GM12878 (cell line): ENCODE data around the gene MCM3AP. TPM values are rescaled to one million over a fixed set of nuclear protein-coding genes. Genes with fewer than 3 reads are reported as not detected.

Experiments used
- ATAC-seq: fragments of 200-7000 bp; cut with Tn5 transposase; 3 replicates; pipeline ENCODE4 v1.9.1; 2020; ENCODE audit warnings: mild to moderate bottlenecking, moderate library complexity
- BruUV-seq: library from RNA; stranded (reverse); fragments of 400-500 nt; replicated peaks from 2 replicates; lab custom pipeline; 2021; lab: Mats Ljungman, UMichigan
- CTCF ChIA-PET: fragments of 300-600 bp; sonication (Branson Sonifier 250); formaldehyde crosslinking; extraction: SDS; loops from one replicate; lab custom pipeline; 2021; ENCODE audit warnings: inconsistent platforms; lab: Yijun Ruan, JAX
- POLR2A ChIA-PET: fragments of 350-600 bp; formaldehyde crosslinking; extraction: SDS; loops from one replicate; lab custom pipeline; 2021; ENCODE audit warnings: inconsistent platforms; lab: Charles Lee
- RAD21 ChIA-PET: fragments of 300-600 bp; sonication (Branson Sonifier 250); formaldehyde crosslinking; loops from one replicate; lab custom pipeline; 2023; ENCODE audit warnings: antibody characterized with exemption; ENCODE audit not compliant: unreplicated experiment; lab: Charles Lee
- SMC1A ChIA-PET: fragments of 300-600 bp; sonication (Branson Sonifier 250); formaldehyde crosslinking; loops from one replicate; lab custom pipeline; 2023; ENCODE audit not compliant: unreplicated experiment, uncharacterized antibody; lab: Charles Lee
- DNase-seq: peaks from one replicate; pipeline ENCODE4 v3.0.0-alpha.2; 2011; ENCODE audit warnings: low read depth, low spot score
- FAIRE-seq: peaks from 3 replicates; lab custom pipeline; 2011; peaks lifted over from hg19 to GRCh38; lab: Jason Lieb, UNC
- H2AFZ ChIP-seq: 2 replicates; pipeline ENCODE4 v1.6.0; 2011; ENCODE audit warnings: low read depth, low read length, control low read depth; ENCODE audit not compliant: control insufficient read depth
- H3K27ac ChIP-seq: 2 replicates; pipeline ENCODE4 v1.5.1; 2011; ENCODE audit warnings: control low read depth; ENCODE audit not compliant: control insufficient read depth, insufficient read depth
- H3K27me3 ChIP-seq, 2 experiments: replicated peaks in 1 of 2; 2 replicates each; pipeline versions ENCODE4 v1.6.0 to v1.6.1; 2011; ENCODE audit warnings: low read length in 1 of 2; ENCODE audit not compliant: control insufficient read depth in 2 of 2, insufficient read depth in 2 of 2
- H3K36me3 ChIP-seq, 2 experiments: 2 replicates each; pipeline ENCODE4 v1.5.1; 2011; ENCODE audit warnings: low read length in 1 of 2; ENCODE audit not compliant: control insufficient read depth in 2 of 2, insufficient read depth in 2 of 2
- H3K4me1 ChIP-seq: 2 replicates; pipeline ENCODE4 v1.6.1; 2011; ENCODE audit warnings: mild to moderate bottlenecking, low read length, moderate library complexity, mixed read lengths; ENCODE audit not compliant: control insufficient read depth, insufficient read depth
- H3K4me2 ChIP-seq: 2 replicates; pipeline ENCODE4 v1.6.0; 2011; ENCODE audit warnings: control low read depth; ENCODE audit not compliant: control insufficient read depth, insufficient read depth
- H3K4me3 ChIP-seq: fragments of 200-600 bp; sonication (generic); 2 replicates; pipeline ENCODE4 v1.5.1; 2016
- H3K79me2 ChIP-seq: 2 replicates; pipeline ENCODE4 v1.6.0; 2011; ENCODE audit warnings: low read length; ENCODE audit not compliant: control insufficient read depth, insufficient read depth
- H3K9ac ChIP-seq: 2 replicates; pipeline ENCODE4 v1.8.0; 2011; ENCODE audit warnings: low read length, control low read depth, mixed read lengths; ENCODE audit not compliant: control insufficient read depth, insufficient read depth
- H3K9me3 ChIP-seq: replicated peaks from 3 replicates; pipeline ENCODE4 v1.5.1; 2011; ENCODE audit warnings: mild to moderate bottlenecking, low read length; ENCODE audit not compliant: control insufficient read depth, insufficient read depth
- H4K20me1 ChIP-seq: 2 replicates; pipeline ENCODE4 v1.6.0; 2011; ENCODE audit not compliant: control insufficient read depth, insufficient read depth
- BCL3 ChIP-seq: IDR thresholded peaks from 2 replicates; pipeline ENCODE4 v1.6.1; 2011; ENCODE audit warnings: borderline replicate concordance, low read depth, mild to moderate bottlenecking, moderate library complexity, low read length; ENCODE audit not compliant: insufficient read depth, poor library complexity, severe bottlenecking
- BHLHE40 ChIP-seq, 2 experiments: fragments of 450-650 bp in 1 of 2; IDR thresholded peaks; 2 replicates each; pipeline ENCODE4 v1.6.1; 2011 to 2017; ENCODE audit warnings: low read depth in 2 of 2, borderline replicate concordance in 1 of 2, improper control_type of control experiment in 1 of 2, low read length in 1 of 2, mild to moderate bottlenecking in 1 of 2
- CHD1 ChIP-seq: IDR thresholded peaks from 2 replicates; pipeline ENCODE4 v1.6.1; 2012; ENCODE audit warnings: low read depth, low read length, improper control_type of control experiment
- CUX1 ChIP-seq: IDR thresholded peaks from 2 replicates; pipeline ENCODE4 v1.6.1; 2012; ENCODE audit warnings: improper control_type of control experiment, low read depth, low read length; ENCODE audit not compliant: insufficient replicate concordance
- ETV6 ChIP-seq, 2 experiments: fragments of 450-650 bp in 1 of 2; IDR thresholded peaks in 1 of 2; conservative IDR thresholded peaks in 1 of 2; 2 replicates each; pipeline ENCODE4 v1.6.1; 2014; ENCODE audit warnings: antibody characterized with exemption in 1 of 2, borderline replicate concordance in 1 of 2, low read depth in 1 of 2, mild to moderate bottlenecking in 1 of 2, moderate library complexity in 1 of 2
- FOXM1 ChIP-seq: IDR thresholded peaks from 2 replicates; pipeline ENCODE4 v1.6.1; 2012; ENCODE audit warnings: low read depth, mild to moderate bottlenecking, inconsistent platforms, low read length, moderate library complexity
- GABPA ChIP-seq: IDR thresholded peaks from 2 replicates; pipeline ENCODE4 v1.6.1; 2014; ENCODE audit warnings: antibody characterized with exemption, low read depth, mild to moderate bottlenecking, inconsistent platforms
- KLF5 ChIP-seq: fragments of 450-650 bp; IDR thresholded peaks from 2 replicates; pipeline ENCODE4 v1.6.1; 2014; ENCODE audit warnings: mild to moderate bottlenecking; ENCODE audit not compliant: partially characterized antibody
- MAX ChIP-seq: IDR thresholded peaks from 2 replicates; pipeline ENCODE4 v1.6.1; 2012; ENCODE audit warnings: low read depth, low read length, improper control_type of control experiment
- MTA2 ChIP-seq: fragments of 450-650 bp; IDR thresholded peaks from 2 replicates; pipeline ENCODE4 v1.6.1; 2016; ENCODE audit warnings: low read depth, mild to moderate bottlenecking, moderate library complexity
- POLR2AphosphoS2 ChIP-seq: IDR thresholded peaks from 2 replicates; pipeline ENCODE4 v1.6.1; 2011; ENCODE audit warnings: low read depth, mild to moderate bottlenecking, low read length, improper control_type of control experiment, moderate library complexity
- SMAD5 ChIP-seq: IDR thresholded peaks from 2 replicates; pipeline ENCODE4 v1.6.1; 2016; ENCODE audit warnings: antibody characterized with exemption, low read depth
- TARDBP ChIP-seq: IDR thresholded peaks from 2 replicates; pipeline ENCODE4 v1.6.1; 2016; ENCODE audit warnings: borderline replicate concordance
- WGBS: methylation state at CpG from one replicate; pipeline ENCODE4 v1.1.6; 2016; ENCODE audit warnings: low lambda C conversion rate; ENCODE audit not compliant: insufficient replicate concordance, insufficient coverage; ENCODE audit errors: missing lambda C conversion rate; 5-methylcytosine and 5-hydroxymethylcytosine counted together
- in situ Hi-C: fragments of 300-500 bp; cut with MboI; formaldehyde crosslinking; loops from 9 replicates; pipeline ENCODE4 v1.14.3; 2018; ENCODE audit warnings: mixed read lengths
- intact Hi-C: fragments of 100-400 bp; cut with micrococcal nuclease; formaldehyde crosslinking; loops from one replicate; pipeline ENCODE4 v1.14.2; 2022; ENCODE audit not compliant: unreplicated experiment
- polyA plus RNA-seq, 11 experiments: library from polyadenylated mRNA; depleted of rRNA in 4 of 11; unstranded in 6 of 11; stranded (reverse) in 5 of 11; fragments of >200 nt; fragmentation: Nextera tagmentation in 4 of 11; fragmentation: Illumina TruSeq in 1 of 11; extraction: Ambion mirVana in 4 of 11; extraction: Trizol in 1 of 11; gene quantifications; 1 replicate in 1 of 11; 2 replicates in 10 of 11; pipeline versions ENCODE4 v1.2.1 to v1.2.3, GENCODE V29; 2011 to 2016; ENCODE audit warnings: inconsistent platforms in 2 of 11, missing spikeins in 2 of 11, low read depth in 1 of 11
- total RNA-seq, 4 experiments: library from RNA; depleted of rRNA in 3 of 4; stranded (reverse); fragments of >200 nt in 3 of 4; fragmentation: Illumina TruSeq in 1 of 4; extraction: Trizol in 1 of 4; gene quantifications; 2 replicates each; pipeline versions ENCODE4 v1.2.1 to v1.2.3, GENCODE V29; 2013 to 2021
- TF ChIP-seq, protein P1 (sequence below): fragments of 450-650 bp; IDR thresholded peaks from 2 replicates; pipeline ENCODE4 v1.6.1; 2017; ENCODE audit warnings: mild to moderate bottlenecking, low read depth, inconsistent platforms; ENCODE audit not compliant: poor library complexity, severe bottlenecking

Gene MCM3AP
- total and polyA plus RNA-seq, 10 of the 15 experiments (the other 5 are each of a cell fraction or from before 2014, with no cell fraction given) = 6.1 to 95.7 (median 47.0) TPM

DNA sequence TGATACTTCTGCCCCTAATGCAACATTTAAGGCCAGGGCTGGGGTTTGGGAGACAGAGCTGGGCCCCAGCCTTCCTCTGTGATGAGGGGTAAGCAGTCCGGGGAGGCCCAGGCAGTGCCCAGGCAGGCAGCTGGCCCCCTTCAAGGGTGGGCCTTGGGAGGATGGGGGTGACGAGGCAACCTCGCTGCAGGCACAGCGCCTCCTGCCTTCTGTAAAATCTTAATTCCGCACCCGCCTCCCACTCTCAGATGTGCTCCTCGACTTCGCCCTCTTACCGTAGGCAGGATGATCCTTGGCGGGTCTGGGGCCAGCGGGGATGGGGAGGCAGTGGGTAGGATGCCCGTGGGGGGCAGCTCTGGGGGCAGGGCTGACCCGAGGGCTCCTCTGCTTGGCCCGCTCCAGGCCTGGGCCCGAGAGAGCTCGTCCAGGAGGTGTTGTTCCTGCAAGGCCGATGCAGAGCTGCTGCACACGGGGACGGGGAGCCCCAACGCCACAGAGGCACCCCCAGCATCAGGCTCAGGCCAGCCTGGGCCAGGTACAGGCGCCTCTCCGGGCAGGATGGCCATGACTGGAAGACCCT, 29.1 kb upstream of the MCM3AP start (continued):
- TF ChIP-seq FOXM1 (no peak), ETV6 (conservative IDR thresholded peaks at IDR 0.05 in 1 of 2, IDR thresholded peaks at IDR 0.05 in 1 of 2; ENCODE audit: borderline replicate concordance in 1 of 2, low read depth in 1 of 2) (no peak), TARDBP (no peak), GABPA (no peak), SMAD5 (no peak), MTA2 (no peak), BCL3 (no peak)

GRCh38 chr21:46312949-46313348, 27.5 kb upstream of the MCM3AP start:
- H3K79me2 ChIP-seq = no peaks in the 10 kb centered on the region
- no peaks in the 10 kb centered on the region; a peak in 2 of 4 replicates for H3K36me3 ChIP-seq
- no peaks in the 10 kb centered on the region for H3K27me3 ChIP-seq
- no peak overlapping the region for H2AFZ ChIP-seq
- SMC1A ChIA-PET = no interaction called here
- BruUV-seq = no TSS peak
- H3K4me1 ChIP-seq = no peaks in the 10 kb centered on the region
- in situ Hi-C loops (no loop called here), intact Hi-C loops (no loop called here)
- no peak overlapping the region for H3K4me2 ChIP-seq
- H3K27ac ChIP-seq = no peak overlapping the region
- H4K20me1 ChIP-seq = no peaks in the 10 kb centered on the region
- H3K9ac ChIP-seq = no peak overlapping the region
- RAD21 ChIA-PET = no interaction called here
- H3K4me3 ChIP-seq = no peak overlapping the region
- ATAC-seq (no peak), DNase-seq (no peak), FAIRE-seq (no peak)
- CTCF ChIA-PET = interaction anchor here (0.8 kb wide), 1 partner anchor 18 kb away, joined by 3 read pairs; no protein-coding TSS in a partner anchor
- POLR2A ChIA-PET = no interaction called here
- 99% methylated on average over 5 of the region's 5 CpGs for WGBS
- no peaks in the 10 kb centered on the region for H3K9me3 ChIP-seq
- no peak for TF ChIP-seq POLR2AphosphoS2
- no peak for TF ChIP-seq MAX
- no peak for TF ChIP-seq CUX1
- TF ChIP-seq BHLHE40 (IDR thresholded peaks at IDR 0.05; ENCODE audit: borderline replicate concordance in 1 of 2, low read depth in 2 of 2, low read length in 1 of 2) = no peak
- TF ChIP-seq KLF5 = no peak
- TF ChIP-seq CHD1 = no peak
- TF ChIP-seq, protein P1, sequence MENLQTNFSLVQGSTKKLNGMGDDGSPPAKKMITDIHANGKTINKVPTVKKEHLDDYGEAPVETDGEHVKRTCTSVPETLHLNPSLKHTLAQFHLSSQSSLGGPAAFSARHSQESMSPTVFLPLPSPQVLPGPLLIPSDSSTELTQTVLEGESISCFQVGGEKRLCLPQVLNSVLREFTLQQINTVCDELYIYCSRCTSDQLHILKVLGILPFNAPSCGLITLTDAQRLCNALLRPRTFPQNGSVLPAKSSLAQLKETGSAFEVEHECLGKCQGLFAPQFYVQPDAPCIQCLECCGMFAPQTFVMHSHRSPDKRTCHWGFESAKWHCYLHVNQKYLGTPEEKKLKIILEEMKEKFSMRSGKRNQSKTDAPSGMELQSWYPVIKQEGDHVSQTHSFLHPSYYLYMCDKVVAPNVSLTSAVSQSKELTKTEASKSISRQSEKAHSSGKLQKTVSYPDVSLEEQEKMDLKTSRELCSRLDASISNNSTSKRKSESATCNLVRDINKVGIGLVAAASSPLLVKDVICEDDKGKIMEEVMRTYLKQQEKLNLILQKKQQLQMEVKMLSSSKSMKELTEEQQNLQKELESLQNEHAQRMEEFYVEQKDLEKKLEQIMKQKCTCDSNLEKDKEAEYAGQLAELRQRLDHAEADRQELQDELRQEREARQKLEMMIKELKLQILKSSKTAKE = no peak
